Brain microvascular endothelial cell (primary cell): Measurements from ENCODE around the gene LRRC15.

ENCODE experiments used
- DNase-seq: peaks from one replicate; pipeline ENCODE4 v3.0.0-alpha.2; 2020
- H3K27ac ChIP-seq: fragments of 250-450 bp; sonication (Bioruptor Pico); 2 replicates; pipeline ENCODE4 v1.5.1; 2020; ENCODE audit warnings: mild to moderate bottlenecking, moderate library complexity
- H3K27me3 ChIP-seq: fragments of 250-450 bp; sonication (Bioruptor Pico); replicated peaks from 2 replicates; pipeline ENCODE4 v1.5.1; 2020; ENCODE audit warnings: mild to moderate bottlenecking
- H3K36me3 ChIP-seq: fragments of 250-450 bp; sonication (Bioruptor Pico); replicated peaks from 2 replicates; pipeline ENCODE4 v1.5.1; 2020; ENCODE audit warnings: mild to moderate bottlenecking
- H3K4me3 ChIP-seq: 2 replicates; pipeline ENCODE4 v1.5.1; 2011; ENCODE audit warnings: low read depth, mild to moderate bottlenecking, control low read depth, low read length, moderate library complexity
- CTCF ChIP-seq: IDR thresholded peaks from 2 replicates; pipeline ENCODE4 v1.5.1; 2011; ENCODE audit warnings: low read depth, mild to moderate bottlenecking, moderate library complexity, low read length, control low read depth, inconsistent platforms; ENCODE audit errors: missing control alignments
- in situ Hi-C: cut with HindIII; loops from 2 replicates; pipeline ENCODE4 v1.10.0; 2017; ENCODE audit warnings: low sequenced_read_pairs, low pct_ligation_motif_present

The LRRC15 gene

GRCh38 chr3:194351080-194351672 is 18.4 kb downstream of the LRRC15 start, which contains the start of gene CPN2:
Gene CPN2, minus strand, starts transcription at chr3:194351328. Its CDS starts 8,626 bp downstream, at chr3:194342702.
- TF ChIP-seq CTCF, result no peak
- DNase-seq, result no peak
- Histone ChIP-seq H3K36me3 (no peaks in the 10 kb centered on the region), H3K27me3 (peaks cover 3% of the 10 kb centered on the region), H3K27ac (peak within 1 kb of the TSS; percentile 47), H3K4me3 (no peak within 1 kb of the TSS)
- in situ Hi-C loops, result no loop called here

- no peaks in the 10 kb centered on the region for H3K36me3 ChIP-seq
- H3K27ac ChIP-seq, result no peak overlapping the region
- H3K27me3 ChIP-seq, result peaks cover 3% of the 10 kb centered on the region
- H3K4me3 ChIP-seq, result no peak overlapping the region
- no peak for DNase-seq
- TF ChIP-seq CTCF, result no peak
- in situ Hi-C loops, result no loop called here
Measured at GRCh38 chr3:194350726-194351071, 18.8 kb downstream of the LRRC15 start.

- no peak overlapping the region for H3K27ac ChIP-seq
- H3K4me3 ChIP-seq, result no peak overlapping the region
- no peak for TF ChIP-seq CTCF
- no peak for DNase-seq
- H3K27me3 ChIP-seq, result peaks cover 4% of the 10 kb centered on the region
- in situ Hi-C loops, result no loop called here
- H3K36me3 ChIP-seq, result no peaks in the 10 kb centered on the region
Measured at GRCh38 chr3:194348354-194348753, 21.2 kb downstream of the LRRC15 start.

- DNase-seq, result no peak
- Histone ChIP-seq H3K27me3 (peaks cover 8% of the 10 kb centered on the region), H3K36me3 (no peaks in the 10 kb centered on the region), H3K4me3 (no peak overlapping the region), H3K27ac (no peak overlapping the region)
- in situ Hi-C loops, result no loop called here
- TF ChIP-seq CTCF, result no peak
Measured at GRCh38 chr3:194346621-194347020, 22.9 kb downstream of the LRRC15 start.

- no peak for TF ChIP-seq CTCF
- no peak overlapping the region for H3K4me3 ChIP-seq
- H3K27ac ChIP-seq, result no peak overlapping the region
- no peaks in the 10 kb centered on the region for H3K36me3 ChIP-seq
- DNase-seq, result no peak
- in situ Hi-C loops, result no loop called here
- H3K27me3 ChIP-seq, result peaks cover 8% of the 10 kb centered on the region
Measured at GRCh38 chr3:194346035-194346434, 23.5 kb downstream of the LRRC15 start.

- Histone ChIP-seq H3K36me3 (no peaks in the 10 kb centered on the region), H3K27ac (no peak overlapping the region), H3K27me3 (peaks cover 8% of the 10 kb centered on the region), H3K4me3 (no peak overlapping the region)
- DNase-seq, result peak; percentile 58
- in situ Hi-C loops, result no loop called here
- peak; percentile 98 for TF ChIP-seq CTCF
Measured at GRCh38 chr3:194344012-194344411, 25.5 kb downstream of the LRRC15 start.
